Measurements from ENCODE around the gene ZNF592. TPM values are rescaled to one million over a fixed set of nuclear protein-coding genes. Genes with fewer than 3 reads are reported as not detected.
A peak's percentile ranks its signal among the peaks of the same experiment; 100 is the strongest.

Gene ZNF592
- total and polyA plus RNA-seq, 10 donors: 5.2 to 36.2 (median 32.5) TPM

- peak overlapping the region in 3 of 8 donors; percentile 10 to 51 (median 15) for H3K27ac ChIP-seq
- 76 to 88% (median 82%) methylated on average over 4 of the region's 4 CpGs for WGBS, 5 donors
- peaks cover 0 to 8% (median 2%) of the 10 kb centered on the region in 6 donors for H3K4me1 ChIP-seq
- no peaks in the 10 kb centered on the region for H3K9me3 ChIP-seq
- no peak for DNase-seq
- no peak for TF ChIP-seq POLR2A (IDR thresholded peaks at IDR 0.05)
- TF ChIP-seq POLR2AphosphoS5 (IDR thresholded peaks at IDR 0.05): no peak
- TF ChIP-seq, protein P1, sequence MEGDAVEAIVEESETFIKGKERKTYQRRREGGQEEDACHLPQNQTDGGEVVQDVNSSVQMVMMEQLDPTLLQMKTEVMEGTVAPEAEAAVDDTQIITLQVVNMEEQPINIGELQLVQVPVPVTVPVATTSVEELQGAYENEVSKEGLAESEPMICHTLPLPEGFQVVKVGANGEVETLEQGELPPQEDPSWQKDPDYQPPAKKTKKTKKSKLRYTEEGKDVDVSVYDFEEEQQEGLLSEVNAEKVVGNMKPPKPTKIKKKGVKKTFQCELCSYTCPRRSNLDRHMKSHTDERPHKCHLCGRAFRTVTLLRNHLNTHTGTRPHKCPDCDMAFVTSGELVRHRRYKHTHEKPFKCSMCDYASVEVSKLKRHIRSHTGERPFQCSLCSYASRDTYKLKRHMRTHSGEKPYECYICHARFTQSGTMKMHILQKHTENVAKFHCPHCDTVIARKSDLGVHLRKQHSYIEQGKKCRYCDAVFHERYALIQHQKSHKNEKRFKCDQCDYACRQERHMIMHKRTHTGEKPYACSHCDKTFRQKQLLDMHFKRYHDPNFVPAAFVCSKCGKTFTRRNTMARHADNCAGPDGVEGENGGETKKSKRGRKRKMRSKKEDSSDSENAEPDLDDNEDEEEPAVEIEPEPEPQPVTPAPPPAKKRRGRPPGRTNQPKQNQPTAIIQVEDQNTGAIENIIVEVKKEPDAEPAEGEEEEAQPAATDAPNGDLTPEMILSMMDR (IDR thresholded peaks at IDR 0.05 in 8 of 11, conservative IDR thresholded peaks at IDR 0.05 in 3 of 11): no peak
- H3K4me3 ChIP-seq: no peak overlapping the region
- H3K36me3 ChIP-seq: peaks cover 0 to 87% (median 51%) of the 10 kb centered on the region in 6 donors
- intact Hi-C loops (cut with DNase I; ENCODE audit: low total_unique reads): no loop called here
- no peaks in the 10 kb centered on the region for H3K27me3 ChIP-seq (replicated peaks in 1 of 7)
These were observed 55.9 kb downstream of the ZNF592 start for GRCh38 chr15:84804005-84804900.

DNA sequence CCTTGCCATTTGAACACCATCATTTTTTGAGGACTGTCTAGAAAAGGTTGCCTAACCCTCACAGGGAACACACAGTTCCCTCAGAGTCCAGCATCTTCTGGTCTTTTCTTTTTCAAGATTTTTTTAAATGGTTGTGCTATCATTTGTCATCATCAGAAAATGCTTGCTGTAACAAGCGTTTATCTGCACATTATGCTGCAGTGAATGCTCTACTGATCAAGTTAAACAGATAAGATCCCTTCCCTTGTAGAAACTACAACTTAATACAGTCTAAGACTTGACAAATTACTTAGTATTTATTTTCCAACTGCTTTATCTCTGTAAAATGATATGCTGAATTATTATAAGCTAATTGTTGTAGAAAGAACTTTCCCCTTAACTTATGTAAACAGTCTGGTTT lies 56.8 kb downstream of the ZNF592 start:
- Histone ChIP-seq H3K27ac (peak overlapping the region in 2 of 8 donors; percentile 10 to 15), H3K36me3 (peaks cover 0 to 77% (median 42%) of the 10 kb centered on the region in 6 donors)

GRCh38 chr15:84807228-84807627 lies 58.8 kb downstream of the ZNF592 start:
- TF ChIP-seq POLR2AphosphoS5 (IDR thresholded peaks at IDR 0.05) (no peak), POLR2A (IDR thresholded peaks at IDR 0.05) (no peak)
- TF ChIP-seq, protein P1 (IDR thresholded peaks at IDR 0.05 in 8 of 11, conservative IDR thresholded peaks at IDR 0.05 in 3 of 11): no peak
- Histone ChIP-seq H3K4me1 (peaks cover 0 to 8% (median 2%) of the 10 kb centered on the region in 6 donors), H3K36me3 (peaks cover 0 to 57% (median 22%) of the 10 kb centered on the region in 6 donors), H3K9me3 (no peaks in the 10 kb centered on the region), H3K4me3 (no peak overlapping the region), H3K27ac (no peak overlapping the region), H3K27me3 (replicated peaks in 1 of 7) (no peaks in the 10 kb centered on the region)
- 61 to 71% (median 65%) methylated on average over 3 of the region's 3 CpGs for WGBS, 5 donors
- intact Hi-C loops (cut with DNase I; ENCODE audit: low total_unique reads): no loop called here
- no peak for DNase-seq

More for the DNA sequence above, 56.8 kb downstream of the ZNF592 start:
- H3K4me1 ChIP-seq: peaks cover 0 to 8% (median 2%) of the 10 kb centered on the region in 6 donors
- DNase-seq: no peak
- intact Hi-C loops (cut with DNase I; ENCODE audit: low total_unique reads): no loop called here
- H3K27me3 ChIP-seq (replicated peaks in 1 of 7): no peaks in the 10 kb centered on the region
- TF ChIP-seq POLR2A (IDR thresholded peaks at IDR 0.05) (no peak), POLR2AphosphoS5 (IDR thresholded peaks at IDR 0.05) (no peak)
- TF ChIP-seq, protein P1 (IDR thresholded peaks at IDR 0.05 in 8 of 11, conservative IDR thresholded peaks at IDR 0.05 in 3 of 11): no peak
- WGBS, 5 donors: 76 to 89% (median 83%) methylated on average over 1 of the region's 1 CpG
- H3K9me3 ChIP-seq: no peaks in the 10 kb centered on the region
- H3K4me3 ChIP-seq: no peak overlapping the region

All from spleen (tissue), 11 donors.